HG02763 (cell line): ENCODE data around the gene TFIP11.

Experiments
- ATAC-seq: cut with Tn5 transposase; IDR thresholded peaks from one replicate; pipeline ENCODE4 v1.9.1; 2021; ENCODE audit warnings: mild to moderate bottlenecking, moderate library complexity; ENCODE audit not compliant: unreplicated experiment

TFIP11 gene

DNA sequence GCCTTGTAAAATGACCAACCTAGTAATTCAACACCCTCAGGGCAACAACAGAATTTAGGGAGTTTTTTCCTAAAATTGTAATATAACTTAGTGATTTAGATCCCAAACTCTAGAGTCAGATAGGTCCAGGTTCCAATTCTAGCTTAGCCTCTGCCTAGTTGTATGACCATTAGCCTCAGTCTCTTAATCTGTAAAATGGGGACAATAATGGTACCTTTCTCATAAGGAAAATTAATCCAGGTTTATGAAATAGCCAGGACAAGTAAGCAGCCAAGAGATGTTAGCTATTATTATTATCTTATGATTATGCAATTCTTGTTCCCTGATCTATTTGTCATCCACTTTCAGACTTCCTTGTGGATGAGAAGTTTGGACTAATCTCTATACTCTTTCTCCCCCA lies 4.1 kb downstream of the TFIP11 start:
- ATAC-seq = no peak

DNA sequence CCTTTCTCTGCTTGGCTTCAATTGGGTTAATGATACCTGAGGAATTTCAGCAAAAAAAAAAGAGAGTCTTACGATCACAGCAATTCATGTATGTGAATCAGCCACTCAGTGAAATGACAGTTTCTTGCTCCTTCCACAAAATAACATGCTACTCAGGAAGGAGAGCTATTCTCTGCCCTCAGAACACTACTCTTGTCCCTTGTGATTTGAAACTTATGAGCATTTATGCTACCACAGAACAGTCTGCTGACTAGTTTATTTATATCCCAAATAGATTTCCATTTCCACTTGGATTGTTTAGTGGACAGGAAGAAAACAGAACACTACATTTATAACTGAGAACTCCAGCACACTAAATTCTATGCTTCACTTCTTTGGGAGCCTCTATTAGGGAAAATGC lies 8.5 kb downstream of the TFIP11 start:
- ATAC-seq = no peak

DNA sequence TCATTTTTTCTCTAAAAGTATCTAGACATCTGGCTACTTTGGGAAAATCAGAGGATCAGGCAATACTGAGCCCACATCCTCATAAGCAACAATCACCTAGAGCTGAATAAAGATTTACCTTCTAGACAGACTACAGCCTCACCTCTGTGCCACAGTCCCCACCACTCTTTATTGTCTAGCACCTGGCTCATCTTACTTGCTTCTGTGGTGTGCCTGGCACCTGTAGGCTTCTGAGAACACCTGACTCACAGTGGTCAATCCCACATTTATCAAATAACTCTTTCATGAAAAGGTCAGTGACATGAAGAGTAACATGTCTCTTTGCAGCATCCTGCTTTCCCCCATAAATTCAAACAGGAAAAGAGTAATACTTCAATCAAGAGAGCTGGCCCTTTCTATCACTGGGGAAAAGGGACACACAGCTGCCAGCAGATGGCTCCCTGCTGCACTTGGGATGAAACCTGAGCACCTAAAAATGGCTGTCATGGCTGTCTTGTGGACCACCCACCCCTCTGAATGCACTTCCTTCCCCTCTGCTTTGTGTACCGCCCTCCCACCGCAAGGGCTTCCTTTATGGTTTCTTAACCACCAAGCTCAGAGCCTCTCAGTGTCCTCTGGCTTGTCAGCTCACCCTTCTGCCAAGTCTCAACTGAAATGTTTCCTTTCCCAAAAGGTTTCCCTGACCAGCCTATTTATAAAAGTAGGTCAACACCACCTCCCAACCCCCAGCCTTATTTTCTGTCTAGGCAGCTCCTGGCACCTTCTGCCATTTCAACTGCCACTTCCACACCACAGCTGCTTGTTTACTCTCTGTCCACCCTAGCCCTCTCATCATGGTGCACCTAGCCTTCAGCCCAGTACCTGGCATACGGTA lies 9.3 kb downstream of the TFIP11 start:
- ATAC-seq = no peak

- ATAC-seq = no peak
Observed at GRCh38 chr22:26501996-26502395, 10.3 kb downstream of the TFIP11 start.

DNA sequence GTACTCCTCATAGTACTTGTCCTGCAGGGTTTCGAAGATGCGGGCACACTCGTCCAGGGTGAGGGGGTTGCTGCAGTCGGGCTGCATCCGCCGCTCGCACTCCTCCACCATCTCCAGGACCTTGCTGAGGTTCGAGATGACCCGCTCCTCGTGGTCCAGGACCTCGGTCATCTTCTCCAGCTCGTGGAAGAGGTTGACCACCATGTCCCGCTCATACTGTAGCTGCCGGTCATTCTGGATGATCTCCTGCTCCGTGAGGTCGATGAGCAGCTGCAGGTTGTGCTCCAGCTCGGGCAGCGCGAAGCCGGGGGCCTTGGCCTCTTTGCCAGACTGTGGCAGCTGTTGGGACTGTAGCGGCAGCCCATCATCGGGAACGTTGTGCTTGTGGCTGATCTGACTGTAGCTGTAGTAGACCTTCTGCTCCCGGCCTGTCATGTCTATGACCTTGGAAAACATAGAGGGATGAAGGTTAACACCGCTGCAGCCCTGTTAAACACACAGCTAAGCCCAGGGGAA lies 13.0 kb downstream of the TFIP11 start:
- no peak for ATAC-seq

DNA sequence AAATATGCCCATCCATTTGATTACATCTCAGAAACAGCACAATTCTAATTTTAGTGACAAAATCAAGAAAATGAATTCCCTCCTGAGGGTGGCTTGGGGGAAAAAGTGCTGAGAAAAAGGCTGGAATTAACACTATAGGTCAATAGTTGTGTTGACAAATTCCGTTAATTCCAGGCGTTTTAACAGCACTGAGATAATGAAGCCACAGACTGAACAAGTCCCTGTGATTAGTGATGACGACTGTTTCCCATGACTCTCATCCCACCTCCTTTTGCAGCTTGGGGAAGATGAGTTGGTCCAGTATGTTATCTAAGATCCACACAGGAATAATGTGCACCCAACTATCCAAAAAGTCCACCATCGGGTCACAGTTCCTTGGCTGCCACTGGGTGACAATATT lies 15.8 kb downstream of the TFIP11 start:
- no peak for ATAC-seq

DNA sequence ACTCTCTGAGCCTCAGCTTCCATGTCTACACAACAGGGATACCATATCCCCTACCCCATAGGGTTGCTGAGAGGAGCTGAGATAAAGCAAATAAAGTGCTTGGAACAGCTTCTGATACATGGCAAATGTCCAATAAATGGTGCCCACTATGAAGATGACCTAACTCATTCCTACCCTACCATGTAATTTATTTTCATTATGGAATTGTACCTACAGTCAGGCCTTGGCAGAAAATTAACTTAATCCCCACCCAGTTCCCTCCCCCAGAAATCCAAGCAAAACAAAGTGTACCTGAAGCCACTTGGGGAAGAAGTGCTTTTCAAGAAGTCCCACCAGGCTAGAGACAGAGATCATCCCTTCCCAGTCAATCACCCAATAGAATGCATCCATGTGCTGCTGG lies 17.8 kb downstream of the TFIP11 start:
- ATAC-seq = no peak

GRCh38 chr22:26492220-26492619 lies 20.1 kb downstream of the TFIP11 start:
- no peak for ATAC-seq

GRCh38 chr22:26489447-26490036 lies 22.7 kb downstream of the TFIP11 start:
- ATAC-seq = no peak

- no peak for ATAC-seq
Observed at GRCh38 chr22:26487996-26488395, 24.3 kb downstream of the TFIP11 start.

GRCh38 chr22:26486394-26486793 lies 25.9 kb downstream of the TFIP11 start:
- ATAC-seq = no peak

GRCh38 chr22:26485806-26486390 lies 26.4 kb downstream of the TFIP11 start:
- no peak for ATAC-seq

DNA sequence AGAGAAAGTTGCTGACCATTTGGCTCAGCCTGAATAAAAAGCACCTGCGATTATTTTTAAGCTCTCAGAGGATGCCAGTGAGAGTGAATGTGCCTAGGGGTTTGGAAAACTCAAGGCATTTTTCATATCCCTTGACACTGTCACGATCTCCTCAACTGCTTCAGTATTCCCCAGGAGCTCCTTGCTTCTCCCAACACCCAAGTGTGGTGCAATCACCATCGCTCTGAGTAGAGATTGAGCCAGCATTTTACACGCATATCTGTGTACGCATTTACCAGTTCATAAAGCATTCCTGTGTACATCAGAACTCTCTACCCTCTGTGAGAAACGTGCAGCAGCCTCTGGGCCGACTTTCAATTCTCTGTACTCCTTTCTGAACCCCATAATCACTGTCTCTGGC lies 27.3 kb downstream of the TFIP11 start:
- ATAC-seq = no peak

- ATAC-seq = no peak
Observed at GRCh38 chr22:26484360-26484706, 27.9 kb downstream of the TFIP11 start.

GRCh38 chr22:26483439-26484359 lies 28.6 kb downstream of the TFIP11 start, which contains the start of the genes HPS4 and SRRD:
Gene HPS4, minus strand, starts transcription at chr22:26483783. Its CDS starts 2,021 bp downstream, at chr22:26481762.
Gene SRRD, plus strand, starts transcription at chr22:26483877. Its CDS starts 14 bp downstream, at chr22:26483891.
- ATAC-seq = peak; percentile 79

DNA sequence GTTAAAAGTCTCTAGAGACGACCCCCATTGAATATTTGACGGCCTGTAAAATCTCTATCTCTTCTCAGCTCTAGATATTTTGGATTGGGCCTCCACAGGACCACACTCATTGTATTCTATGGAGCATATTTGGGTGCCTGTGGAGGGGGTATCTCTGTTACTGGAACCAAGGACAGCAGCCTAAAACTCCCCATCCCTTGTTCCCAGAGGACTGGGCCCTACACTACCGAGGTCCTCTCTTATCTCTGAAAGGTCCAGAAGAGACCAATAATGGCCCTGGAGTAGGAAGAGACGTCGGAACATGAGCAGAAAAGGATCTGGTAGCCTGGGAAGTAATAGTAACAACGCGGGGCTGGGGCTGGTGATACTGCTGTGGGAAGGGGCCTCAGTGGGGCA lies 29.2 kb downstream of the TFIP11 start:
- no peak for ATAC-seq

DNA sequence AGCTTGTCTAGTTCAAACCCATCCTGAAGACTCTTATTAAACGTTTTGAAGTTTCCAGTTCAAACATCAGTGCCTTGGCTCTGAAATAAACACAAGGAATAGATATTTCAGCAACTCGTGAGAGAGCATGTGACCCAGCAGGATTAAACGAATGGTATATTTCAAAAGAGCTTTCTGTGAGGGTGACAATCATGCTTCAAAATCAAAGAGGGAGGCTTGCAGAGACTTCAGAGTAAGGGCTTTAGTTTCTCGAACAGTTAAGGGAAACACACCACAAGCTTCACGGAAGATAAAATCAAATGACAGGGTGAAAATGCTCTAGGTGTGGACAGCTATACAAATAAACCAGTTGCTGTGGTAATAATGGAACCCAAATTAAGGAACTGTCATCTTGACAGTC lies 30.1 kb downstream of the TFIP11 start:
- no peak for ATAC-seq

- no peak for ATAC-seq
Observed at GRCh38 chr22:26481694-26482093, 30.6 kb downstream of the TFIP11 start.

GRCh38 chr22:26481112-26481693 lies 31.1 kb downstream of the TFIP11 start:
- no peak for ATAC-seq

DNA sequence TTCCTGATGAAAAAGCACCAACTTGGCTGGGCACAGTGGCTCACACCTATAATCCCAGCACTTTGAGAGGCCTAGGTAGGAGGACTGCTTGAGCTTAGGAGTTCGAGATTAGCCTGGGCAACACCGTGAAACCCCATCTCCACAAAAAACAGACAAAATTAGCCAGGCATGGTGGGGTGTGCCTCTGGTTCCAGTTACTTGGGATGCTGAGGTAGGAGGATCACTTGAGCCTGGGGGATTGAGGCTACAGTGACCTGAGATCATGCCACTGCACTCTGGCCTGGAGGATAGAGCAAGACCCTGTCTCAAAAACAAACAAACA lies 31.7 kb downstream of the TFIP11 start:
- ATAC-seq = no peak
